ENCODE measurements around the gene SRGAP2B. TPM values are rescaled to one million over a fixed set of nuclear protein-coding genes. Genes with fewer than 3 reads are reported as not detected.
"Not testable (repeated sequence)": the region's sequence is repeated elsewhere in the genome, so short reads cannot be mapped to it uniquely, and the experiment has no call there.

SRGAP2B gene
- total RNA-seq, 1 donor from 2014 or later: 25.9 TPM

DNA sequence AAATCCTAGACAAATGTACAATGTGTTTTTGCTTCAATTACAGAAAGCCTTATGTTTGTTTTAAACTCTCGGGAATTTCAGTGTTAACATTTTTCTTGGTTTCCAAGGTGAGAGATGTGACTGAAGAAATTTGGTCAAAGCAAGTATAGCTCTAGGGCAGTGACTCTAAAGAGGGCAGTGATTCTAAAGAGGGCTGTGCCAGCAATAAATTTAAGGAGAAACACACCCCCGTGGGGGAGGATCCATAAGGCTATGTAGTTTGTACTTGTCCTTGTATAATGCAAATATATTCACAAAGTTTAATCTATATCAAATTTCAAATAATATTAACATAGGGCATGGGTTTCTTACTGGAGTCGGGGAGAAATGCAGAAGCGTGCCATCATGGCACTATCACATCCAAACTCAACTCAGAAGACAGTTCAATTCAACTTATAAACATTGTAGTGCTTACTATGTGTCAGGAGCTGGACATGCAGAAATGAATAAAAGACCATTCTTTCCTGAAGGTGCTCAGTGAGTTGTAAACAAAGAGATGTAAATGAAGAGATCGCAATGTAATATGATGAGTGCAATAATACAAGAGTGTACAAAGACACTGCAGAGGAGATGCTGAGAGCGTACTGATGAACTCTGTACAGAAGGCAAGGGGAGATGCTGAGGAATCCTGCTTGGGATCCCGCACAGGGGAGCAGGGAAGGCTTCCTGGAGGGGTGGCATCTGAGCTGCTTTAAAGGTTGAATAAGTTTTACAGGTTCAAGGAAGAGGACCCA lies 12.5 kb downstream of the SRGAP2B start:
- not testable (repeated sequence) for ATAC-seq

DNA sequence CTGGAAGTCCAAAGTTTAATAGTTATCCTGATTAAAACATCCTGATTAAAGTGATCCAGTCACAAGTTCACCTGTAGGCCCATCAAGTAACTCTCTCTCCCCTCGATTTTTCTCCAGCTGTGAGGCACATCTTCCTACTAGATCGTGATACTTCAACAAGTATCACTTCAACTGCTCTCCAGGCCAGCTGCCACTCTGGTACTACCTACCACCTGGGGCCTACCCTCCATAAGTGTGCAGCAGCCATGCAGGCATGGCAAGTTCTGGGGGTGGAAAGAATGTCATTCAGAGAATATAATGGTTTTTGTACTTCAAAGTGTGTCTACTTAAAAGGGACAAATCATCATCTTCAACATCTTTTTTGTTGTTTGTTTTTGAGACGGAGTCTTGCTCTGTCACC lies 14.9 kb downstream of the SRGAP2B start:
- ATAC-seq: not testable (repeated sequence)

DNA sequence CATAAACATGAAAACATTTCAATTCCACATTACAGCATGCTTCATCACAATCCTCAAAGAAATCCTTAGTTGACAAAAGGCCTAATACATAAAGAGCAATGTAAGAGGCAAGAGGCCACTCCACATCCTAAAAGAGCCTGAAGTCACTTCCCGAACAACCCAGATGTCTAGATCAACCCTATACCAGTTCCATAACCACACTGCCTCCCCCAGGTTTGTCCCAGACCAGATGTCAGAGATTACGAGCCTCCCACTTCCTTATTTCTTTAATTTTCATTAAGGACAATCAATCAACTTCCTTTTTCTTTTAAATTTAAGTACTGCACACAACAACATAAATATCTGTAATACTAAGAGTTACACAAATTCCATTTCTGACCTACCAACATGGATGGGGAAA lies 15.4 kb downstream of the SRGAP2B start:
- not testable (repeated sequence) for ATAC-seq

DNA sequence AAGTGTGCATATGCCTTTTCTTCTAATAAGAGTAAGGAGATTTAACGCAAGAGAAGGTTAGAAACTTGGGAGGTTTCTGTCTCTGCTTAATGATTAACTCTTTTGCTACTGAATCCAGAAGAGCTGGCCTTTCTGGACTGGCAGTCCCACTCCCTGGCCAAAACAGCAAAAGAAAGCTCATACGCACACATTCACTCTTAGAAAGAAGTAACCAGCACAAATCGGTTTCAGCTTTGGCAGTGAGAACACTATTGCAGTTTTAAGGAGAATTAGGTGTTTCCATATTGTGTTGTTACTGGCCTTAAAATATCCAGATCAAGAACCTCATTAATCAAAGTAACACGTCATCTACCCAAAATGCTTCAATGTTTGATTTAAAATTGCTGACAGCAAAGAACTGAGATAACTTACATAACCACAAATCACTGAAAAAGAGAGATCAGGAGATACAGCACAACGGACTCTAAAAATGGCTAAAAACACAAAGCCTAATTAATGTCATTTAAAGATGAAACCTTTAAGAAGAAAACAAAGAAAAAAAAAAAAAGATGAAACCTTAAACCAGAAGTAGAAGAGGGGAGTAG lies 16.2 kb downstream of the SRGAP2B start:
- ATAC-seq: not testable (repeated sequence)

DNA sequence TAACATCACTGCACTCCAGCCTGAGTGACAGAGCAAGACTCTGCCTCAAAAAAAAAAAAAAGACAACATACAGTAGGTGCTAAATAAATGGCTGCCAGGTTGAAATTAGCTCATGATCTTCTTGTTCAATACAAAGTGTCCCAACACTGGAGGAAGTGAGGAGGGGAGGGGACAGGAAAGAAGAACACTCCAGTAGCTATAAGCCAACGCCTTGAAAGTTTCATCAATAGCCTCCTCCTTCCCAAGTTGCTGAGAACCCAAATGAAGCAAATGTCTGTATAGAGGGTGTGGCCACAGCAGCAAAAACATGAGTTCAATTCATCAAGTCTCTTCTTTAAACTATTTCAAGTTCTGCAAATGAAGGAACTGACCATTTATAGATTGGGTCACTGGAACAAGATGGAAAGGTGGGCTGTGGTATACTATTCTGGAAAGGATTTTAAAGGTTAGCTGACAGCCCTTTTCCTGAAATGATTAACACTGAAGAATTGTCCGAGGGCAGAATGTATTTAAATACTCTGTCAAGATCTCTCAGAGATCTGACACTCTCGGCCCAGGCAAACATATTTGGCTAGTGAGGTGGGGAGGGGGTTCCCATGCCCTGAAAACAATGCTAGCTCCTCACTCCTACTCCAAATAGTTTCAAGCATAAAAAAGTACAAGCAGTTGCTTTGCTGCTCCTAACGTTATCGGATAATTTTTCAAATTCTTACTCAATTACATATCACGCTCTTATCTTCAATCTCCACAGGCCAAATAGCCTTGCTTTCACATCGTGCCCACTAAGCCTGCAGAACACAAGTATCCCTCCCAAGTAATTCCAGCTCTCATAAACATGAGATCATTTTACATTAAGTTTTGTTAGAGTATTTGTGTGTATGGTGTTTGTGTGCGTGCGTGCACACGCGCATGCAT lies 17.0 kb downstream of the SRGAP2B start:
- ATAC-seq: peak; percentile 36

DNA sequence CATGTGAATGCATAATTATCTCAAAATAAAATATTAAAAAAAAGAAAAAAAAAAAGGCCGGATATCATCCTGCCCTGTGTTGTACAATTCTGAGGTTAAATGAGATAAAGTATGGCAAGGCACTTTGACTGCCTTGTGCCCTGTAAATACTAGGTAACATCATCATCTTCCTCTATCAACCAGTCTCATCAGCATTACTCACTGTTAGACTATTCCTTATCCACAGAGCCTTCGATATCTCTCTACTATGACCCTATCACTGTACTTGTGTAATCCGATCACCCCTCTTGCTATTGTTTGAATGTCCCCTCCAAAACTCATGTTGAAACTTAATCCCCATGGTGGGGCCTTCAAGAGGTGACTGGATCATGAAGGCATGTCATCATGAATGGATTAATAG lies 18.3 kb downstream of the SRGAP2B start:
- ATAC-seq: not testable (repeated sequence)

DNA sequence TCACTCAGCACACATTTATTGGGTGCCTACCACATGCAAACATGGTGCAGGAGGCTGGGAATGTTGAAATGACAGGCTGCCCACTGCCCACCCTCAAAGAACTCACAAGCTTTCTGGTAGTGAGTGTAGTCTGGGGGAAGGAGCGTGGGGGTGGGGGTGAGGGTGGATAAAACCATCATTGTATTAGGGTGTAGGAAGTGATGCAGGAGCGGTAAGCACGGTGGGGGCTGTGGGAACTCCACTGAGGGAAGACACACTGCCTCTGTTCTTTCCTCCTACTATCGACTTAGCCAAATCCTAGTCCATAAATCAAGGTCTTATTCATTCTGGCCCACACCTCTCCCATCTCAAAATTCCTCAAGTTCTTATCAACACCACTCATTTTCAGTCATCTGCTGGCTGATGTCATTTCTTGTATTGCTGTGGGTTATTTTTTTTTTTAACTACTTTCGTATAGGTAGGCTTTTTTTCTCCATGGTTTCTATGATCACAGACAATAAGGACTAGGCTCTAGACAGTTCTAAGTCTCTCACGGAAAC lies 21.0 kb downstream of the SRGAP2B start:
- ATAC-seq: not testable (repeated sequence)

DNA sequence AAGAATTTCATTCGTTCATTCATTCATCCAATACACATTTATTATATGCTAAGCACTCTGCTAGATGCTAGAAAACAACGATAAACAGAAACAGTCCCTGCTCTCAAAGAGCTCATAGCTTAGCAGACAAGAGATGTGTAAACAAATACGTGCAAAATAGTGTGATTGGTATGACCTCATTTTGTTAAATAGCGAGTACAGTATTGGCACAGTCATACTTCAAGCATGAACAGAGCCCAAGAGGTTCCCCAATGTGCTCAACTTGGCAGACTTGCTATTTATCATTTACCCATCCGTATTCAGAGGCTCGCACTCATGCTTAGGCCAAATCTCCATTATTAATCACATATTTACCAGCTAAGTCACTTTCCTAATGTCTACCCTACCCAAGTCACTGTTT lies 23.6 kb downstream of the SRGAP2B start:
- ATAC-seq: peak; percentile 78

DNA sequence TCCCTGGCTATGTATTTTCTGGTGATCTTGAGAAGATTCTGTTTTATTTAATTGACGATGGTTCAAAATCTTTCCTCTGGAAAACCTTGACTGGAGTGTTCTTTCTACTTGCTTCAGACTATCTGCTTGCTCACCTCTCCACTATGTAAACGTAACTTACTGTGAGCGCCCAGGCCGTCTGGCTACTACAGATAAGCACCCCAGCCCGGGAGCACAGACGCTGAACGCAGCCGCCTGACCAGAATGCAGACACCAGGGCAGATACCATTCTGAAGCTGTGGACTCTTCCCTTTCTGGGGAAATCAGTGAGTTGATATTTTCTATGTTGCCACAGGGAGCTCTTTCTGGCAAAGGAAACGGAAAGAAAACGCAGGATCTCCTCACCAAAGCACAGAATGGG lies 28.6 kb downstream of the SRGAP2B start:
- not testable (repeated sequence) for ATAC-seq

DNA sequence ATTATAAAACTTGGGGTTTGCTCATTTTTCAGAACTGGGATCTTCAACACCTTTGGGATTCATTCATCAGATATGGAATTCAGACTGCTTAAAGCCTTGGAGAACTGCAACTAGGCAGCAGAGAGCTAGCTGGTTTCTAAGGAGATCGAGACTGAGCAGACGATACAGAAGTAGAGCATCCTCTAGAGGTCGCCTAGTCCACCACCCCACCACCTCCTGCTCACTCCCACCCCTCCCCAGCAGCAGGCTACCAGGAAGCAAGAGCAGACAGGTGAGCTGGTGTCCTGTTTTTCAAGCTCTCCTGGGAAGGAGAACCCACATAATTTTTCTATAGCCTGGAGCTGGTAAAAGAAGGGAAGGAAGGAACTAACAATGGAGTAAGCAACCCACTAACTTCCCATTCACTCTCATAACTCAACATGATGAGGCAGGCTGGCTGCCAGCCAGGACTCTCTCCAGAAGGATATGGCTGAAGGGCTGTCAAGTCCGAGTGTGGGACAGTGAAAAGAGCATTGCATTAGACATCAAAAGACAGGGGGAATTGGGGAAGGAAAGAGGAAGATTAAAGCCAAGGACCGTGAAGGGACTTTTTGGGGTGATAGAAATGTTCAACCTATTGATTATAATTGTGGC lies 29.8 kb downstream of the SRGAP2B start:
- peak; percentile 81 for ATAC-seq

DNA sequence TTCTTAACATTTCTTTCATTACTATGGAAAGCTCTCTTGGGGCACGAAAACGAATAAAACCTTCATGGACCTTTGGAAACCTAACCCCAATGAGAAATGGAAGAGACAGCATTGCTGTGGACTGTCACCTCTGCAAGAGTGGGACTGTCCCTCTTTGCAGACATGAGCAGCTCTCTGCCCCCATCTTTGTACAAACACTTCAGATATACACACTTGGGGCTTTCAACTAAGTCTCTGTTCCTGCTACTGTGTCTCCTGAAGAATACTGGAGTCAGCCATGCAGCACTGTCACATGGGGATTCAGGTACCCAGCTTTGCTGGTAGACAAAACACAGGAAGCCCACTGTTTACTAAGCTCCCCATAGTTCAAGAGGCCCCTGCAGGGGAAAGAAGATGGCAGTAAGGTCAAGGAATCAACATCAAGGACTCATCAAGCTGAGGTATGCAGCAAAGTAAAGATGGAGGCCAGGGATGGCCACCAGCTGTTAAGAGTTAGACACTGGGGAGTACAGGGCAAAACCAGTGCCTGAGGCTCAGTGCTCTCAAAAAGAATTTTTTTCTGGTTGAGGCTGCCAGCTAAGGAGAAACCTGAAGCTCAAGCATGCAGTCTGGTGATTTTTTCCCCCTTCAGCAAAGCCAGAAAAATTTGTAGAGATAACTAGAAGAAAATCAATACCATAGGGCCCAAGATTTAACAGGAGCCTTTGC lies 31.0 kb downstream of the SRGAP2B start:
- not testable (repeated sequence) for ATAC-seq

DNA sequence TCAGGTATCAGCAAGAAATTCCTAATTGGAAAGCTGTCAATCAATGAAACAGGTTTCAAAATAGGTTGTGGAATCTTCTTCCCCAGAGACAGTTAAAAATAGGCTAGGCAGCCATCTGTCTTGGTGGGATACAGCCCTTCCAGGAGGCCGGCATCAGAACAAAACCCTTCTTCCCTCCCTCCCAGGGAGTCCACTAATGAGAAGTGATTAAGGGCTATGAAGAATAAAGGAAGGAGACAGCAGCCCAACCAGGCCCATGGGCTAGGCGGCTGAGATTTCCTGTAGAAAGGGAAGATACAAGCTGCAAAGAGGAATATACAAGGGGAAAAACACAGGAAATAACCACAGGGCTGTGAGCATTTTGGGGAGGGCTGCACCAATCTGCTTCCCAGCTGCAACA lies 31.8 kb downstream of the SRGAP2B start:
- not testable (repeated sequence) for ATAC-seq

DNA sequence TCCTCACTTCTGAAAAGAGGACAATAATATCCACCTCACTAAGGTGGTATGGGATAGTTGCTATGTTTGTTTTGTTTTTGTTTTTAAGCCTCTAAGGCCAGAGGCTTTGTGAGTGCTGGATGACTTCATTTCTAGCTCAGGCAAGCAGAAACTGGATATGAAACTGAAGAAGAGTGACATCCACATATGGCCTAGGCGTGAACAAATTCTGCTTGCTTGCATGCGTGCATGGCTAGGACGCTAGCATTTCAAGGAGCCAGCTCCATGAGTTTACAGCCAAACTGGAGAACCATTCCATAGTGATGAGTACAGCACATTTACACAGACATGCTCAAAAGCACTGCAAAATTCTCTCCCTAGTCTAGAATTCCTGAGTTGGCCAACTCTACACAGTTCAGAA lies 36.9 kb downstream of the SRGAP2B start:
- peak; percentile 27 for ATAC-seq

DNA sequence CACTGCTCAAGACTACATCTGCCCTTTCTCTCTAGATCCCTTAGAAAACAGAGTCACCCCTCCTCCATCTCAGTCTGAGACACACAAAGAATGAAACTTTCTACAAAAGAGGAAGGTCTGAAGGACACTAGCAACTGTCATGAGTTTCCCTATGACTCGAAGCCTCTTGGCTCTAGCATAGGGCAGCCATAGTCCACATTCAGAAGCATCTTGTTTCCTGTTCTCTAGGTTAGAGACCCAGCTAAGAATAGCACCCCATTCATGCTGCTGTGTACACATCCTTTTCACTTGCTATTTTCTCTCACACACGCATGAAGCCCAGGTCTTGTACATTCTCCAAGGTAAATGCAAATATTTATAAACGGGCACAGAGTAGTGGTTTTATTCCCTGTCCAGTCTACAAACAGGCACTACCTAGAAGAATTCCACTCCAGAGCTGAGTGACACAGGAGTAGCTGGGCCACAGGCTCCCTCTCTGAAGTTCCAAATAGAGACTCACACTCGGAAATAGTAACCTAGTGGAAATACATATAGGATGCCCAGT lies 39.8 kb downstream of the SRGAP2B start:
- peak; percentile 70 for ATAC-seq

DNA sequence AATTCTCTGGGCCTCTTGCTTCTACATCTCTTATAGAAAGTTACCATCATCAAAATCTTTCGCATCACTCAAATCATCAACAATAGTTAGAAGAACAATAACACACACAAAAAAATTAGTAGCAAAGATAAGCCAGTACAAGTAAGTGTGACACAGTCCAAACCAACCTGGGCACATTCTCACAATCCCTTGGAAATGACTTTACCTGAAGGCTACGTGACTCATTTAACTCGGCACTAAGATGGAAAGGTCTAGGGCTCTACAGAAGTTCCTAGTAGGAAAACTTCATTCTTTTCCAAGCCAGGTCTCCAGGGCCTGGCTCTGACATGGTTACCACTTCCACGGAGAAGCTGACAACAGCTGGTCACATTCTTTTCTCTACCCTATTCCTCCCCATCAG lies 41.7 kb downstream of the SRGAP2B start:
- peak; percentile 51 for ATAC-seq

DNA sequence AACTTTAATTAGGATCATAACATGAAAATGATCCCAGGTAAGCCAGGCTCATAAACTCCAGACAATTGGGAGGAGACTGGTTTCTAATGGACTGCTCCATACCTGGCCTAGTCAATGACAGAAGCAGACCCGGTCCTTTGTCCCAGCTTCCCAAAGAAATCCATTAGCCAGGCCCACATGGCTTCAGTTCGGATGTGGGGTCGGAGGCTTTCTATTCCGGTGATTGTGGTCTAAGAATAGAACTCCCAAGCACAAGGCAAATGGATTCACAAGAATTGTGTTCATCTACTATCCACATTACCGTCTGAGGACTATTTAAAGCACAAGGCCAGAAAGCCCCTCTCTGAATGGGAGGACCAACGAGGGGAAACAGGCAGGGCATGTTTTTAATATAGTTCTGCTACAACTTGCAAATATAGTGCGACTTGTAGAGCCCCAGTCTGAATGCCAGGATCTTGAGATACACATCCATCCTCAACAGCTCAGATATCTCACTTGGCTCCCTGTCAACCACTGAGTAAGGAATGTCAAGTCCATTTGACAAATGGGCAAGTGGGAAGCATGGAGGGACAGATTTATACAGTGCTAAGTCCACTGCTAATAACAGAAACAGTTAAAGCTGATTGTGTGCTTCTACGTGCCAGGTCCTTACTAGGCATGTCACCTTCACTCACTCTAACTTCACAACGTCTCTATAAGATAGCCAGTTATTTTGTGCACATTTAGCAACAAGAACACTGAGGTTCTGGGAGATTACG lies 42.9 kb downstream of the SRGAP2B start:
- ATAC-seq: not testable (repeated sequence)

DNA sequence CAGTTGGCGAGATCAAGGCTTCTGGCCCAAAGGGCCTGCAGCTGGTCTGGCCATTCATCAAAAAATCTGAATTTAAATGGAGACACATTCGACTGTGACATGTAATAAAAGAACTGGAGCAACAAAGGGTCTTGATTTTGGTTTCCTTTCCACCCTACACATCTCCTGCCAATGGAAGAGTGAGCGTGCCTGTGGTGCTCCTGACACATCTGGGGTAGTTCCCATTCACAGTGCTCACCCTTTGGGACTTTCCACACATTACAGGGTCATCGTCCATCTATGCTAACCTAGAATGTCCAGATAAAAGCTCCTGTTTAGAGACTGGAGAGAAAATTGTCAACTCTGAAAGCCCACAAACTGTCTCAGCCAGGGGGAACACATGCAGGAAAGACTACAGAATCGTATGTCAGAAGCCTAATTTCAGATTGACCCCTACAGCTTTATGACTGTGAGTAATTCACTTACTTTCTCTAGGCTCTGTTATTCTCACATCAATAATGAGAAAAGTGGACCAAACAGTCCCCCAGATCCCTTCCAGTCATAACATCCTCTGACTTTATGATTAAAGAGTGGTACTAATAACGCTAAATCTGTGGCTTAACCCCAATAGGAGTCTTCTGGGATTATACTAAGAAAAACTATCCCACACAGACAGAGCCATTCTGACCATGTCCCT lies 46.8 kb downstream of the SRGAP2B start:
- ATAC-seq: not testable (repeated sequence)

DNA sequence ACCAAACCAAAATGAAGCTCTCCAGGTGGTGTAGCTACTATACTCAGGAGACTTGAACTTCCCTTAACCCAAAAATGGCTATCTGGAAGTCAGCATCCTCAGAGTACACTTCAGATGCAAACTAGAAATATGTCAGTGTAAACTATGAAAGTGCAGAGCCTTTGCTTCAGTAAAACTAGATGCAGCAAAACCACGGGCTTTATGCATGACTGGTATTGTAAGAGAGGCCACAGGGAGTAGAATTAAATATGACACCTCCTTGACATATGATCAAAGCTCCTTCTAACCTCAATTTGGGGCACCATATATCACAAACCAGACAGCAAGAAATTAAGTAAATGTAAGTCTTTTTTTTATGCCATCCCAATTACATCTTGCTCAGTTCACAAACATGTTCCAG lies 47.6 kb downstream of the SRGAP2B start:
- peak; percentile 42 for ATAC-seq

DNA sequence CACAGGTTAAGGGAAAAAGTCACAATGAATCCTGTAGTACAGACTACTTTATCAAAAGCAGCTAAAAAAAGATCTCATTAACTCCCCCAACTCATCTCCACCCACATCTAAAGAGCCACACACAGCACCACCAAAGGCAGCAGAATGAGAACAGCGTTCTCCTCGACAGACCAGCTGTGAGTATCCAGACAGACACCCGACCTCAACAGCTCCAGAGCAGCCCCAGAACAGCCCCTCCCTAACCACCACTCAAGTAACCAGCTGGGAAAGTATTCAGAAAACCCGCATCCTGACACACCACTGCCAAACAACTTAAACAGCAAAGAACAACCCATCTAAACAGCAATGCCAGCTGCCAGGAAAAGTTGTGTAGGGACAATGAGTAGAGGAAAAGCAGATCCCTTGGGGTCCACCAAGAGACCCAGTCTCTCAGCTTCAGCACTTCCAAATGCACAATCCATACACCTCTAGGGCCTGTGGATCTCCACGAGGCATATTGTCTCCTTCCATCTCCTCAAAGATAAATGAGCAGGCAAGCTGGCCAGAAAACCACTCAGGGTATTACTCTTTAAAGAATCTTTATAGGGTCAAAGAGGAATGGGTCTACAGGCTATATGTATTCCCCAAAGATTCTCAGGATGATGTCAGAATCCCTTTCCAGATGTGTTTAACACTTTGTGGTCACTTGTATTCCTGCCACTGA lies 49.4 kb downstream of the SRGAP2B start:
- not testable (repeated sequence) for ATAC-seq

All from esophagus mucosa (tissue), 1 donor.